ENCODE results near the gene CASZ1.

DNA sequence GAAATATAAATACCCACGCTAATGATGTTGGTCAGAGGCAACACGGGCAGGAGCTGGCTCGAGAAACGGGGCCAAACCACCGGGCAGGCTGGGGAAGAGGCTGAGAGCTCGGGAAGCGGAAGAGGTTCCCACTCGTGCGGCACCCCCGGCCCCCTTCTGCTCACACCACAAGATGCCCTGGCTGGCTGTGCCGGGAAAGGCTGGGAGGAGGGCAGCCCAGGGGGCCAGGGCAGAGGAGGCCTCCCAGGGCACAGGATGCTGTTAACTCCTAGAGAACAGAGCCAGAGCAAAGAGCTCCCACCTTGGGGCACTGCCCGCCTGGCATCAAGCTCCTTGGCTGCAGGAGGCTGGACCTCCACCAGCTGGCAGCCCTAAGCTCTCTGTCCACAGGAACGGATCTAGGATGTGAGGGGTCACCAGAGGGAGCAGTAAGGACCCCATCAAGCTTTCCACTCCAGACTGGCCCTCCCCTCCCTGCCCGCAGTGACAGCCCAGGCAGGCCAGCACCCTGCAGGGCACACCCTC, 44.8 kb downstream of the CASZ1 start:
- TF ChIP-seq, protein P1, sequence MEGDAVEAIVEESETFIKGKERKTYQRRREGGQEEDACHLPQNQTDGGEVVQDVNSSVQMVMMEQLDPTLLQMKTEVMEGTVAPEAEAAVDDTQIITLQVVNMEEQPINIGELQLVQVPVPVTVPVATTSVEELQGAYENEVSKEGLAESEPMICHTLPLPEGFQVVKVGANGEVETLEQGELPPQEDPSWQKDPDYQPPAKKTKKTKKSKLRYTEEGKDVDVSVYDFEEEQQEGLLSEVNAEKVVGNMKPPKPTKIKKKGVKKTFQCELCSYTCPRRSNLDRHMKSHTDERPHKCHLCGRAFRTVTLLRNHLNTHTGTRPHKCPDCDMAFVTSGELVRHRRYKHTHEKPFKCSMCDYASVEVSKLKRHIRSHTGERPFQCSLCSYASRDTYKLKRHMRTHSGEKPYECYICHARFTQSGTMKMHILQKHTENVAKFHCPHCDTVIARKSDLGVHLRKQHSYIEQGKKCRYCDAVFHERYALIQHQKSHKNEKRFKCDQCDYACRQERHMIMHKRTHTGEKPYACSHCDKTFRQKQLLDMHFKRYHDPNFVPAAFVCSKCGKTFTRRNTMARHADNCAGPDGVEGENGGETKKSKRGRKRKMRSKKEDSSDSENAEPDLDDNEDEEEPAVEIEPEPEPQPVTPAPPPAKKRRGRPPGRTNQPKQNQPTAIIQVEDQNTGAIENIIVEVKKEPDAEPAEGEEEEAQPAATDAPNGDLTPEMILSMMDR (conservative IDR thresholded peaks at IDR 0.05; ENCODE audit: low read depth in 2 of 2), result no peak
- TF ChIP-seq, protein P2, sequence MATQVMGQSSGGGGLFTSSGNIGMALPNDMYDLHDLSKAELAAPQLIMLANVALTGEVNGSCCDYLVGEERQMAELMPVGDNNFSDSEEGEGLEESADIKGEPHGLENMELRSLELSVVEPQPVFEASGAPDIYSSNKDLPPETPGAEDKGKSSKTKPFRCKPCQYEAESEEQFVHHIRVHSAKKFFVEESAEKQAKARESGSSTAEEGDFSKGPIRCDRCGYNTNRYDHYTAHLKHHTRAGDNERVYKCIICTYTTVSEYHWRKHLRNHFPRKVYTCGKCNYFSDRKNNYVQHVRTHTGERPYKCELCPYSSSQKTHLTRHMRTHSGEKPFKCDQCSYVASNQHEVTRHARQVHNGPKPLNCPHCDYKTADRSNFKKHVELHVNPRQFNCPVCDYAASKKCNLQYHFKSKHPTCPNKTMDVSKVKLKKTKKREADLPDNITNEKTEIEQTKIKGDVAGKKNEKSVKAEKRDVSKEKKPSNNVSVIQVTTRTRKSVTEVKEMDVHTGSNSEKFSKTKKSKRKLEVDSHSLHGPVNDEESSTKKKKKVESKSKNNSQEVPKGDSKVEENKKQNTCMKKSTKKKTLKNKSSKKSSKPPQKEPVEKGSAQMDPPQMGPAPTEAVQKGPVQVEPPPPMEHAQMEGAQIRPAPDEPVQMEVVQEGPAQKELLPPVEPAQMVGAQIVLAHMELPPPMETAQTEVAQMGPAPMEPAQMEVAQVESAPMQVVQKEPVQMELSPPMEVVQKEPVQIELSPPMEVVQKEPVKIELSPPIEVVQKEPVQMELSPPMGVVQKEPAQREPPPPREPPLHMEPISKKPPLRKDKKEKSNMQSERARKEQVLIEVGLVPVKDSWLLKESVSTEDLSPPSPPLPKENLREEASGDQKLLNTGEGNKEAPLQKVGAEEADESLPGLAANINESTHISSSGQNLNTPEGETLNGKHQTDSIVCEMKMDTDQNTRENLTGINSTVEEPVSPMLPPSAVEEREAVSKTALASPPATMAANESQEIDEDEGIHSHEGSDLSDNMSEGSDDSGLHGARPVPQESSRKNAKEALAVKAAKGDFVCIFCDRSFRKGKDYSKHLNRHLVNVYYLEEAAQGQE (IDR thresholded peaks at IDR 0.05; ENCODE audit: unreplicated experiment), result no peak
- TF ChIP-seq, protein P3, sequence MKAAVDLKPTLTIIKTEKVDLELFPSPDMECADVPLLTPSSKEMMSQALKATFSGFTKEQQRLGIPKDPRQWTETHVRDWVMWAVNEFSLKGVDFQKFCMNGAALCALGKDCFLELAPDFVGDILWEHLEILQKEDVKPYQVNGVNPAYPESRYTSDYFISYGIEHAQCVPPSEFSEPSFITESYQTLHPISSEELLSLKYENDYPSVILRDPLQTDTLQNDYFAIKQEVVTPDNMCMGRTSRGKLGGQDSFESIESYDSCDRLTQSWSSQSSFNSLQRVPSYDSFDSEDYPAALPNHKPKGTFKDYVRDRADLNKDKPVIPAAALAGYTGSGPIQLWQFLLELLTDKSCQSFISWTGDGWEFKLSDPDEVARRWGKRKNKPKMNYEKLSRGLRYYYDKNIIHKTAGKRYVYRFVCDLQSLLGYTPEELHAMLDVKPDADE (IDR thresholded peaks at IDR 0.05), result no peak
- TF ChIP-seq EZH2phosphoT487 (IDR thresholded peaks at IDR 0.05; ENCODE audit: unreplicated experiment), result no peak
- TF ChIP-seq EZH2 (IDR thresholded peaks at IDR 0.05; ENCODE audit: low read depth, unreplicated experiment), result no peak
